SK-N-SH (cell line): ENCODE data around the gene SNRNP70. TPM values are rescaled to one million over a fixed set of nuclear protein-coding genes. Genes with fewer than 3 reads are reported as not detected.
"Not testable (repeated sequence)": the region's sequence is repeated elsewhere in the genome, so short reads cannot be mapped to it uniquely, and the experiment has no call there.

Source experiments
- CTCF ChIA-PET: fragments of 300-600, 350-600 bp; formaldehyde crosslinking; extraction: SDS; loops from one replicate; lab custom pipeline; 2021; lab: Yijun Ruan, JAX
- POLR2A ChIA-PET: fragments of 350-600 bp; sonication (Branson Sonifier 250); formaldehyde crosslinking; extraction: SDS; loops from one replicate; lab custom pipeline; 2020; ENCODE audit warnings: antibody characterized with exemption, inconsistent platforms; lab: Yijun Ruan, JAX
- DNase-seq: peaks from one replicate; pipeline ENCODE4 v3.0.0; 2012
- H2AFZ ChIP-seq: fragments of 200-600 bp; sonication (generic); 2 replicates; pipeline ENCODE4 v1.8.1; 2016; ENCODE audit warnings: antibody characterized with exemption, mild to moderate bottlenecking, low read depth
- H3F3A ChIP-seq: fragments of 200-600 bp; sonication (generic); replicated peaks from 2 replicates; pipeline ENCODE3; 2016; ENCODE audit warnings: antibody characterized with exemption, mild to moderate bottlenecking; ENCODE audit not compliant: insufficient read depth
- H3K27ac ChIP-seq, 2 experiments: fragments of 200-500 bp in 1 of 2; fragments of 200-600 bp in 1 of 2; sonication (Bioruptor generic) in 1 of 2; sonication (generic), shearing (Covaris generic) in 1 of 2; 2 replicates each; pipeline versions ENCODE4 v1.5.1 to v1.6.1; 2014 to 2016; ENCODE audit warnings: low read depth in 2 of 2, inconsistent platforms in 1 of 2, low read length in 1 of 2, mild to moderate bottlenecking in 1 of 2, mixed read lengths in 1 of 2
- H3K27me3 ChIP-seq: fragments of 200-600 bp; sonication (generic), shearing (Covaris generic); 2 replicates; pipeline ENCODE4 v1.6.1; 2016; ENCODE audit warnings: mixed run types; ENCODE audit not compliant: insufficient read depth
- H3K36me3 ChIP-seq, 2 experiments: fragments of 200-500 bp in 1 of 2; fragments of 200-600 bp in 1 of 2; sonication (Bioruptor generic) in 1 of 2; sonication (generic) in 1 of 2; replicated peaks in 1 of 2; 2 replicates each; pipeline versions ENCODE3 to v1.5.1; 2014 to 2016; ENCODE audit warnings: low read length in 1 of 2, mild to moderate bottlenecking in 1 of 2; ENCODE audit not compliant: insufficient read depth in 2 of 2, control insufficient read depth in 1 of 2
- H3K4me1 ChIP-seq, 2 experiments: fragments of 200-500 bp in 1 of 2; fragments of 200-600 bp in 1 of 2; sonication (Bioruptor generic) in 1 of 2; sonication (generic), shearing (Covaris generic) in 1 of 2; 2 replicates each; pipeline versions ENCODE4 v1.5.1 to v1.6.1; 2014 to 2016; ENCODE audit warnings: low read depth in 1 of 2, low read length in 1 of 2, mixed run types in 1 of 2; ENCODE audit not compliant: insufficient read depth in 2 of 2, control insufficient read depth in 1 of 2
- H3K4me2 ChIP-seq: fragments of 200-600 bp; sonication (generic), shearing (Covaris generic); 2 replicates; pipeline ENCODE4 v1.6.1; 2017; ENCODE audit warnings: mixed run types
- H3K4me3 ChIP-seq, 2 experiments: fragments of 200-500 bp in 1 of 2; fragments of 200-600 bp in 1 of 2; sonication (Bioruptor generic) in 1 of 2; sonication (generic), shearing (Covaris generic) in 1 of 2; 2 replicates each; pipeline versions ENCODE4 v1.5.1 to v1.8.1; 2014 to 2016; ENCODE audit warnings: low read depth in 2 of 2, inconsistent platforms in 1 of 2, low read length in 1 of 2, mild to moderate bottlenecking in 1 of 2, mixed read lengths in 1 of 2, moderate library complexity in 1 of 2
- H3K79me2 ChIP-seq: fragments of 200-600 bp; sonication (generic); 2 replicates; pipeline ENCODE4 v1.8.1; 2017; ENCODE audit warnings: mild to moderate bottlenecking; ENCODE audit not compliant: insufficient read depth
- H3K9ac ChIP-seq: fragments of 200-600 bp; sonication (generic); 2 replicates; pipeline ENCODE4 v1.6.1; 2017; ENCODE audit warnings: mixed run types
- H3K9me2 ChIP-seq: fragments of 200-600 bp; sonication (generic); 2 replicates; pipeline ENCODE4 v1.6.1; 2017; ENCODE audit warnings: mixed run types
- H3K9me3 ChIP-seq: fragments of 200-600 bp; sonication (generic); 2 replicates; pipeline ENCODE4 v1.6.1; 2017; ENCODE audit warnings: mixed run types, mild to moderate bottlenecking, moderate library complexity
- H4K20me1 ChIP-seq: fragments of 200-600 bp; sonication (generic); 2 replicates; pipeline ENCODE4 v1.6.1; 2017; ENCODE audit warnings: mild to moderate bottlenecking, mixed run types; ENCODE audit not compliant: insufficient read depth
- CTCF ChIP-seq: fragments of 200-600 bp; sonication (generic); IDR thresholded peaks from 2 replicates; pipeline ENCODE4 v1.6.1; 2017; ENCODE audit warnings: antibody characterized with exemption, mild to moderate bottlenecking, moderate library complexity
- ELF1 ChIP-seq: IDR thresholded peaks from 2 replicates; pipeline ENCODE4 v1.4.0; 2012
- RAD21 ChIP-seq: IDR thresholded peaks from 2 replicates; pipeline ENCODE4 v1.6.1; 2012; ENCODE audit warnings: mild to moderate bottlenecking, low read length
- SMC3 ChIP-seq: IDR thresholded peaks from 2 replicates; pipeline ENCODE4 v1.6.1; 2012; ENCODE audit warnings: low read depth, low read length, improper control_type of control experiment
- WGBS: methylation state at CpG from one replicate; pipeline ENCODE4 v1.1.6; 2017; ENCODE audit warnings: low lambda C conversion rate; 5-methylcytosine and 5-hydroxymethylcytosine counted together
- polyA plus RNA-seq, 3 experiments: library from polyadenylated mRNA; depleted of rRNA; stranded (reverse); fragments of >200 nt; gene quantifications; 2 replicates each; pipeline ENCODE4 v1.2.3, GENCODE V29; 2012
- TF ChIP-seq, protein P1 (sequence below): fragments of 150-350 bp; IDR thresholded peaks from 2 replicates; pipeline ENCODE4 v1.6.1; 2017; ENCODE audit warnings: antibody characterized with exemption, low read length, low read depth, borderline replicate concordance

The SNRNP70 gene
- polyA plus RNA-seq, 1 of the 3 experiments (the other 2 are of a cell fraction) = 359 TPM

GRCh38 chr19:49073514-49074378 lies 11.5 kb upstream of the SNRNP70 start:
- no peak overlapping the region for H3K9ac ChIP-seq
- no peaks in the 10 kb centered on the region for H4K20me1 ChIP-seq
- ChIA-PET POLR2A (no interaction called here), CTCF (interaction anchor here (0.6 to 2.7 kb wide), 17 partner anchors 8 to 409 kb away, joined by 3 to 13 read pairs (median 4); partner anchors contain the start of genes HRC and NTF4)
- H3K36me3 ChIP-seq = no peaks in the 10 kb centered on the region
- H3F3A ChIP-seq = peaks cover 17% of the 10 kb centered on the region
- H3K4me3 ChIP-seq = no peak overlapping the region
- peak; percentile 50 for DNase-seq
- no peaks in the 10 kb centered on the region; a peak in 1 of 4 replicates for H3K4me1 ChIP-seq
- 40% methylated on average over 20 of the region's 23 CpGs for WGBS
- H3K9me2 ChIP-seq = no peaks in the 10 kb centered on the region
- H3K27me3 ChIP-seq = peaks cover 8% of the 10 kb centered on the region; the same call in 1 of the 2 replicates
- TF ChIP-seq CTCF (peak; percentile 49), ELF1 (no peak)
- TF ChIP-seq, protein P1, sequence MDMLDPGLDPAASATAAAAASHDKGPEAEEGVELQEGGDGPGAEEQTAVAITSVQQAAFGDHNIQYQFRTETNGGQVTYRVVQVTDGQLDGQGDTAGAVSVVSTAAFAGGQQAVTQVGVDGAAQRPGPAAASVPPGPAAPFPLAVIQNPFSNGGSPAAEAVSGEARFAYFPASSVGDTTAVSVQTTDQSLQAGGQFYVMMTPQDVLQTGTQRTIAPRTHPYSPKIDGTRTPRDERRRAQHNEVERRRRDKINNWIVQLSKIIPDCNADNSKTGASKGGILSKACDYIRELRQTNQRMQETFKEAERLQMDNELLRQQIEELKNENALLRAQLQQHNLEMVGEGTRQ = no peak
- no peak overlapping the region for H3K4me2 ChIP-seq
- H3K27ac ChIP-seq = no peak overlapping the region
- no peaks in the 10 kb centered on the region for H3K9me3 ChIP-seq
- H3K79me2 ChIP-seq = no peaks in the 10 kb centered on the region
- H2AFZ ChIP-seq = no peak overlapping the region

GRCh38 chr19:49074869-49075268 lies 10.4 kb upstream of the SNRNP70 start:
- POLR2A ChIA-PET, H4K20me1 ChIP-seq, H3K4me3 ChIP-seq, H3K27me3 ChIP-seq, H3K36me3 ChIP-seq, H3K79me2 ChIP-seq, H3K9ac ChIP-seq, DNase-seq, H3K4me1 ChIP-seq, H3K27ac ChIP-seq, H2AFZ ChIP-seq, H3K9me3 ChIP-seq, H3K9me2 ChIP-seq: not testable (repeated sequence)
- CTCF ChIA-PET = interaction anchor here (0.7 to 2.7 kb wide), 13 partner anchors 23 to 411 kb away, joined by 3 to 13 read pairs (median 3); partner anchors contain the start of genes GYS1, HRC and RUVBL2
- H3F3A ChIP-seq = peaks cover 21% of the 10 kb centered on the region
- WGBS = 15% methylated on average over 9 of the region's 9 CpGs
- TF ChIP-seq CTCF (peak; percentile 50), RAD21 (peak; percentile 60), SMC3 (peak; percentile 56)
- TF ChIP-seq, all 33 proteins: peak for 3; not testable (repeated sequence) for 30
- H3K4me2 ChIP-seq = not testable (repeated sequence)
